HEK293 (cell line): Measurements from ENCODE around the gene MLLT10.

ENCODE experiments used
- PRDM1 ChIP-seq: fragments of 450-650 bp; formaldehyde crosslinking; IDR thresholded peaks from 2 replicates; pipeline ENCODE4; 2016; ENCODE audit warnings: missing biosample characterization, missing genetic modification characterization
- ZIC2 ChIP-seq: fragments of 450-650 bp; formaldehyde crosslinking; IDR thresholded peaks from 2 replicates; pipeline ENCODE4 v1.5.1; 2016; ENCODE audit warnings: missing biosample characterization, missing genetic modification characterization
- TF ChIP-seq, protein P1 (sequence below): fragments of 450-650 bp; formaldehyde crosslinking; IDR thresholded peaks from 2 replicates; pipeline ENCODE4 v1.5.1; 2016; ENCODE audit warnings: missing biosample characterization, missing genetic modification characterization
- TF ChIP-seq, protein P2 (sequence below): fragments of 450-650 bp; formaldehyde crosslinking; IDR thresholded peaks from 2 replicates; pipeline ENCODE4 v1.5.1; 2016; ENCODE audit warnings: missing biosample characterization, missing genetic modification characterization

DNA sequence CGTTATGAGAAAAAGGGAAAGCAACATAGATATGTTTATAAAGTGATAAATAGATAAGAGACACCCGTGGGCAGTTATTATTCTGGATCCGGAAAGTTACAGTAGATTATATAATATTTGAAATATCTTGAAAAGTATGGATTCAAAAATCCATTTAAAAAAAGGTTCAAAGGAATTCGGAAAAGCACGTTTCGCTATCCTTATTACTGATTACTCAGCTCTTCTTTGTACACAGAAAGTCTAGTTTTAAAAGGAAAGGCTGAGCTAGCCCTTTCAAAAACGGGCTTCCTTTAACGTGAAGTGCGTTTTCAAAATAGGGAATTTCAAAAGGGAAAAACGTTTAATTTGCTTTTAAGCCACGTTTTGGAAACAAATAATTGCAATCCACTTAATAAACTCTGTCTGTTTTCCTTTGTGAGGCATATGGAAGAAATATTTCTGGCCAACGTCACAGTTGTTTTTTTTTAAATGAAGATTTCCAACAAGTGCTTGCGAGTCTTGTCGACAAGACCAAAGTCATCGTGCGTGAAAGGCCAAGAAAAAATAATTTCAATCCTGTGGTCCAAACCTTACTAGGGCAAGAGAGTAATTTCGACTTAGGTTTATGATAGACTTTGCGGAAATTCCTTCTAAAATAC lies 6.3 kb upstream of the MLLT10 start:
- TF ChIP-seq, protein P1, sequence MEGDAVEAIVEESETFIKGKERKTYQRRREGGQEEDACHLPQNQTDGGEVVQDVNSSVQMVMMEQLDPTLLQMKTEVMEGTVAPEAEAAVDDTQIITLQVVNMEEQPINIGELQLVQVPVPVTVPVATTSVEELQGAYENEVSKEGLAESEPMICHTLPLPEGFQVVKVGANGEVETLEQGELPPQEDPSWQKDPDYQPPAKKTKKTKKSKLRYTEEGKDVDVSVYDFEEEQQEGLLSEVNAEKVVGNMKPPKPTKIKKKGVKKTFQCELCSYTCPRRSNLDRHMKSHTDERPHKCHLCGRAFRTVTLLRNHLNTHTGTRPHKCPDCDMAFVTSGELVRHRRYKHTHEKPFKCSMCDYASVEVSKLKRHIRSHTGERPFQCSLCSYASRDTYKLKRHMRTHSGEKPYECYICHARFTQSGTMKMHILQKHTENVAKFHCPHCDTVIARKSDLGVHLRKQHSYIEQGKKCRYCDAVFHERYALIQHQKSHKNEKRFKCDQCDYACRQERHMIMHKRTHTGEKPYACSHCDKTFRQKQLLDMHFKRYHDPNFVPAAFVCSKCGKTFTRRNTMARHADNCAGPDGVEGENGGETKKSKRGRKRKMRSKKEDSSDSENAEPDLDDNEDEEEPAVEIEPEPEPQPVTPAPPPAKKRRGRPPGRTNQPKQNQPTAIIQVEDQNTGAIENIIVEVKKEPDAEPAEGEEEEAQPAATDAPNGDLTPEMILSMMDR (tag by site-specific recombination), result no peak
- TF ChIP-seq ZIC2 (tag by site-specific recombination) (no peak), PRDM1 (tag by site-specific recombination) (peak; percentile 86)
- TF ChIP-seq, protein P2, sequence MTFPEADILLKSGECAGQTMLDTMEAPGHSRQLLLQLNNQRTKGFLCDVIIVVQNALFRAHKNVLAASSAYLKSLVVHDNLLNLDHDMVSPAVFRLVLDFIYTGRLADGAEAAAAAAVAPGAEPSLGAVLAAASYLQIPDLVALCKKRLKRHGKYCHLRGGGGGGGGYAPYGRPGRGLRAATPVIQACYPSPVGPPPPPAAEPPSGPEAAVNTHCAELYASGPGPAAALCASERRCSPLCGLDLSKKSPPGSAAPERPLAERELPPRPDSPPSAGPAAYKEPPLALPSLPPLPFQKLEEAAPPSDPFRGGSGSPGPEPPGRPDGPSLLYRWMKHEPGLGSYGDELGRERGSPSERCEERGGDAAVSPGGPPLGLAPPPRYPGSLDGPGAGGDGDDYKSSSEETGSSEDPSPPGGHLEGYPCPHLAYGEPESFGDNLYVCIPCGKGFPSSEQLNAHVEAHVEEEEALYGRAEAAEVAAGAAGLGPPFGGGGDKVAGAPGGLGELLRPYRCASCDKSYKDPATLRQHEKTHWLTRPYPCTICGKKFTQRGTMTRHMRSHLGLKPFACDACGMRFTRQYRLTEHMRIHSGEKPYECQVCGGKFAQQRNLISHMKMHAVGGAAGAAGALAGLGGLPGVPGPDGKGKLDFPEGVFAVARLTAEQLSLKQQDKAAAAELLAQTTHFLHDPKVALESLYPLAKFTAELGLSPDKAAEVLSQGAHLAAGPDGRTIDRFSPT (tag by site-specific recombination), result no peak
